GM18873 (cell line): ENCODE results near the gene SMYD5.
A peak's percentile ranks its signal among the peaks of the same experiment; 100 is the strongest.

Experiments
- ATAC-seq: cut with Tn5 transposase; IDR thresholded peaks from one replicate; pipeline ENCODE4 v1.9.1; 2021; ENCODE audit warnings: mild to moderate bottlenecking, moderate library complexity, moderate number of reproducible peaks; ENCODE audit not compliant: unreplicated experiment, low FRiP score

SMYD5 gene

GRCh38 chr2:73203055-73203681 is 10.9 kb upstream of the SMYD5 start:
- ATAC-seq: no peak

GRCh38 chr2:73205611-73206010 is 8.4 kb upstream of the SMYD5 start:
- no peak for ATAC-seq

- ATAC-seq: no peak
Measured at GRCh38 chr2:73208258-73208657, 5.8 kb upstream of the SMYD5 start.

GRCh38 chr2:73210019-73210418 is 4.0 kb upstream of the SMYD5 start:
- no peak for ATAC-seq

GRCh38 chr2:73210696-73211095 is 3.3 kb upstream of the SMYD5 start:
- no peak for ATAC-seq

GRCh38 chr2:73212098-73212447 is 2.0 kb upstream of the SMYD5 start:
- no peak for ATAC-seq

- peak; percentile 59 for ATAC-seq
Measured at GRCh38 chr2:73212448-73213176, 1.4 kb upstream of the SMYD5 start.

- no peak for ATAC-seq
Measured at GRCh38 chr2:73215254-73215653, 1.2 kb downstream of the SMYD5 start.

GRCh38 chr2:73217160-73217559 is 3.1 kb downstream of the SMYD5 start:
- no peak for ATAC-seq

GRCh38 chr2:73217826-73218225 is 3.8 kb downstream of the SMYD5 start:
- ATAC-seq: no peak

- no peak for ATAC-seq
Measured at GRCh38 chr2:73218298-73218697, 4.3 kb downstream of the SMYD5 start.

GRCh38 chr2:73223821-73224220 is 9.8 kb downstream of the SMYD5 start:
- ATAC-seq: no peak

- no peak for ATAC-seq
Measured at GRCh38 chr2:73225513-73226360, 11.7 kb downstream of the SMYD5 start.

GRCh38 chr2:73227086-73227485 is 13.0 kb downstream of the SMYD5 start:
- ATAC-seq: no peak

GRCh38 chr2:73228631-73229030 is 14.6 kb downstream of the SMYD5 start:
- no peak for ATAC-seq

GRCh38 chr2:73232403-73233153 is 18.5 kb downstream of the SMYD5 start:
- ATAC-seq: peak; percentile 2

GRCh38 chr2:73233154-73233931 is 19.3 kb downstream of the SMYD5 start, which contains the start of gene PRADC1:
Gene PRADC1, minus strand, starts transcription at chr2:73233239. Its CDS starts 79 bp downstream, at chr2:73233160.
- ATAC-seq: peak; percentile 96

GRCh38 chr2:73233932-73234832 is 20.1 kb downstream of the SMYD5 start, which contains the start of gene CCT7:
Gene CCT7, plus strand, starts transcription at chr2:73234308. Its CDS starts 71 bp downstream, at chr2:73234379.
- peak; percentile 53 for ATAC-seq
